H1 (cell line): ENCODE data around the gene PKM. TPM values are rescaled to one million over a fixed set of nuclear protein-coding genes. Genes with fewer than 3 reads are reported as not detected.

Experiments
- CTCF ChIA-PET: fragments of 300-600 bp; sonication (Branson Sonifier 250); formaldehyde crosslinking; loops from one replicate; lab custom pipeline; 2021; ENCODE audit not compliant: partially characterized antibody; lab: Charles Lee
- POLR2A ChIA-PET: fragments of 300-600 bp; sonication (Branson Sonifier 250); formaldehyde crosslinking; loops from one replicate; lab custom pipeline; 2021; ENCODE audit warnings: inconsistent platforms; ENCODE audit not compliant: partially characterized antibody; lab: Charles Lee
- DNase-seq, 2 experiments: peaks; one replicate each; pipeline versions ENCODE4 v3.0.0 to v3.0.0-alpha.2; 2010 to 2022; ENCODE audit warnings: low spot score in 2 of 2, low read depth in 1 of 2, mixed read lengths in 1 of 2
- FAIRE-seq: peaks from 2 replicates; lab custom pipeline; 2011; peaks lifted over from hg19 to GRCh38; lab: Jason Lieb, UNC
- H2AFZ ChIP-seq: 2 replicates; pipeline ENCODE4 v1.8.1; 2012; ENCODE audit warnings: low read length, inconsistent platforms
- H2AK5ac ChIP-seq: 2 replicates; pipeline ENCODE4 v1.6.1; 2013; ENCODE audit warnings: low read depth, low read length
- H2BK120ac ChIP-seq: replicated peaks from 2 replicates; pipeline ENCODE3; 2013; ENCODE audit warnings: low read depth, low read length, inconsistent platforms
- H2BK12ac ChIP-seq: 2 replicates; pipeline ENCODE4 v1.6.1; 2013; ENCODE audit warnings: low read depth, low read length
- H2BK15ac ChIP-seq: 2 replicates; pipeline ENCODE4 v1.6.1; 2013; ENCODE audit warnings: low read length
- H2BK20ac ChIP-seq: 2 replicates; pipeline ENCODE4 v1.6.1; 2013; ENCODE audit warnings: low read length
- H2BK5ac ChIP-seq: 2 replicates; pipeline ENCODE4 v1.6.1; 2013; ENCODE audit warnings: low read depth, low read length
- H3K14ac ChIP-seq: 2 replicates; pipeline ENCODE4 v1.6.1; 2013; ENCODE audit warnings: inconsistent platforms; ENCODE audit not compliant: insufficient read length
- H3K18ac ChIP-seq: 2 replicates; pipeline ENCODE4 v1.6.1; 2013; ENCODE audit warnings: low read length; ENCODE audit errors: extremely low read depth
- H3K23ac ChIP-seq: 2 replicates; pipeline ENCODE4 v1.6.1; 2013; ENCODE audit warnings: inconsistent platforms; ENCODE audit not compliant: insufficient read length
- H3K23me2 ChIP-seq: 2 replicates; pipeline ENCODE4 v1.6.1; 2013; ENCODE audit warnings: low read depth, low read length
- H3K27ac ChIP-seq: 2 replicates; pipeline ENCODE4 v1.6.1; 2011; ENCODE audit warnings: low read depth, low read length, inconsistent platforms
- H3K27me3 ChIP-seq, 4 experiments: replicated peaks in 1 of 4; 1 replicate in 1 of 4; 2 replicates in 3 of 4; pipeline versions ENCODE4 v1.6.1 to v1.8.1; 2011 to 2013; ENCODE audit warnings: low read length in 3 of 4, mild to moderate bottlenecking in 3 of 4, inconsistent platforms in 2 of 4, mixed read lengths in 2 of 4, moderate library complexity in 1 of 4; ENCODE audit not compliant: control insufficient read depth in 3 of 4, insufficient read depth in 3 of 4; ENCODE audit errors: extremely low read depth in 1 of 4
- H3K36me3 ChIP-seq, 4 experiments: 2 replicates each; pipeline versions ENCODE4 v1.6.1 to v1.8.1; 2011 to 2013; ENCODE audit warnings: mild to moderate bottlenecking in 4 of 4, low read length in 3 of 4, moderate library complexity in 2 of 4, control low read depth in 1 of 4, inconsistent platforms in 1 of 4; ENCODE audit not compliant: insufficient read depth in 4 of 4, control insufficient read depth in 2 of 4
- H3K4ac ChIP-seq: replicated peaks from 2 replicates; pipeline ENCODE3; 2013; ENCODE audit warnings: low read length, low read depth, mixed read lengths, inconsistent platforms; ENCODE audit not compliant: insufficient read length
- H3K4me1 ChIP-seq, 4 experiments: replicated peaks in 1 of 4; 1 replicate in 1 of 4; 2 replicates in 3 of 4; pipeline versions ENCODE4 v1.6.1 to v1.8.1; 2011 to 2013; ENCODE audit warnings: low read length in 3 of 4, inconsistent platforms in 2 of 4, mixed read lengths in 1 of 4; ENCODE audit not compliant: insufficient read depth in 4 of 4, control insufficient read depth in 3 of 4
- H3K4me2 ChIP-seq, 2 experiments: 2 replicates each; pipeline versions ENCODE4 v1.6.1 to v1.8.1; 2011 to 2013; ENCODE audit warnings: low read depth in 2 of 2, low read length in 2 of 2, control low read depth in 1 of 2, inconsistent platforms in 1 of 2, mild to moderate bottlenecking in 1 of 2; ENCODE audit not compliant: insufficient read depth in 1 of 2
- H3K4me3 ChIP-seq, 4 experiments: fragments of 200-600, 300-600 bp in 1 of 4; sonication (generic), shearing (Covaris generic), sonication (Bioruptor Twin) in 1 of 4; 2 replicates each; pipeline versions ENCODE4 v1.5.1 to v1.8.1; 2011 to 2016; ENCODE audit warnings: low read length in 4 of 4, low read depth in 3 of 4, control low read depth in 2 of 4, inconsistent platforms in 2 of 4, mild to moderate bottlenecking in 2 of 4, mixed read lengths in 1 of 4, moderate library complexity in 1 of 4; ENCODE audit not compliant: insufficient read depth in 2 of 4; ENCODE audit errors: extremely low read depth in 1 of 4
- H3K56ac ChIP-seq: replicated peaks from 2 replicates; pipeline ENCODE3; 2013; ENCODE audit warnings: low read depth, mild to moderate bottlenecking, mixed read lengths, low read length, inconsistent platforms; ENCODE audit not compliant: insufficient read length
- H3K79me1 ChIP-seq: 2 replicates; pipeline ENCODE4 v1.6.1; 2013; ENCODE audit warnings: low read depth, low read length, control low read depth
- H3K79me2 ChIP-seq, 2 experiments: 2 replicates each; pipeline versions ENCODE4 v1.6.1 to v1.8.1; 2012 to 2013; ENCODE audit warnings: low read length in 2 of 2, mild to moderate bottlenecking in 2 of 2, inconsistent platforms in 1 of 2; ENCODE audit not compliant: insufficient read depth in 2 of 2, control insufficient read depth in 1 of 2
- H3K9ac ChIP-seq, 4 experiments: replicated peaks in 1 of 4; 1 replicate in 1 of 4; 2 replicates in 3 of 4; pipeline versions ENCODE4 v1.6.1 to v1.8.1; 2011 to 2013; ENCODE audit warnings: low read depth in 3 of 4, low read length in 3 of 4, control low read depth in 2 of 4, mild to moderate bottlenecking in 2 of 4, moderate library complexity in 2 of 4, inconsistent platforms in 1 of 4; ENCODE audit errors: extremely low read depth in 1 of 4
- H3K9me3 ChIP-seq, 2 experiments: 2 replicates each; pipeline versions ENCODE4 v1.6.1 to v1.8.1; 2012 to 2013; ENCODE audit warnings: mild to moderate bottlenecking in 2 of 2, moderate library complexity in 2 of 2, control low read depth in 1 of 2, inconsistent platforms in 1 of 2, low read depth in 1 of 2, low read length in 1 of 2, mixed read lengths in 1 of 2; ENCODE audit not compliant: insufficient read depth in 2 of 2
- H4K20me1 ChIP-seq, 2 experiments: replicated peaks in 1 of 2; 2 replicates each; pipeline versions ENCODE3 to v1.8.1; 2011 to 2013; ENCODE audit warnings: inconsistent platforms in 2 of 2, low read length in 2 of 2, mild to moderate bottlenecking in 1 of 2; ENCODE audit not compliant: insufficient read depth in 2 of 2, control insufficient read depth in 1 of 2
- H4K5ac ChIP-seq: 2 replicates; pipeline ENCODE4 v1.6.1; 2013; ENCODE audit warnings: low read length, low read depth, mixed read lengths, inconsistent platforms; ENCODE audit not compliant: insufficient read length
- H4K8ac ChIP-seq: 2 replicates; pipeline ENCODE4 v1.8.0; 2013; ENCODE audit warnings: mild to moderate bottlenecking, moderate library complexity, low read length, inconsistent platforms; ENCODE audit not compliant: insufficient read depth; ENCODE audit errors: extremely low read depth
- H4K91ac ChIP-seq: replicated peaks from 2 replicates; pipeline ENCODE3; 2013; ENCODE audit warnings: low read length, mixed read lengths, inconsistent platforms; ENCODE audit not compliant: insufficient read length
- ATF2 ChIP-seq: IDR thresholded peaks from 2 replicates; pipeline ENCODE4 v1.6.1; 2012; ENCODE audit warnings: low read length, inconsistent platforms
- EP300 ChIP-seq, 2 experiments: IDR thresholded peaks; 1 replicate in 1 of 2; 2 replicates in 1 of 2; pipeline ENCODE4 v1.6.1; 2011 to 2012; ENCODE audit warnings: low read depth in 2 of 2, low read length in 2 of 2, mild to moderate bottlenecking in 2 of 2, borderline replicate concordance in 1 of 2, inconsistent platforms in 1 of 2, moderate library complexity in 1 of 2
- RBBP5 ChIP-seq: IDR thresholded peaks from 2 replicates; pipeline ENCODE4 v1.7.1; 2012; ENCODE audit warnings: low read depth, mild to moderate bottlenecking, inconsistent platforms, low read length, moderate library complexity, borderline replicate concordance
- SIRT6 ChIP-seq: IDR thresholded peaks from one replicate; pipeline ENCODE4 v1.7.1; 2012; ENCODE audit warnings: low read length, inconsistent platforms
- WGBS, 2 experiments: shearing (Covaris generic) in 1 of 2; methylation state at CpG; one replicate each; pipeline versions ENCODE4 v1.1.6 to v1.1.7; 2013 to 2015; ENCODE audit warnings: low lambda C conversion rate in 2 of 2, mixed read lengths in 2 of 2, inconsistent platforms in 1 of 2, low coverage in 1 of 2, missing lambda C conversion rate in 1 of 2; ENCODE audit not compliant: insufficient replicate concordance in 2 of 2, insufficient coverage in 1 of 2, insufficient read length in 1 of 2; ENCODE audit errors: extremely low coverage in 1 of 2, missing lambda C conversion rate in 1 of 2; 5-methylcytosine and 5-hydroxymethylcytosine counted together
- polyA plus RNA-seq, 7 experiments: library from polyadenylated mRNA; depleted of rRNA in 3 of 7; stranded (reverse) in 5 of 7; unstranded in 2 of 7; fragments of >200 nt in 5 of 7; fragments of 200-250 nt in 2 of 7; gene quantifications; 1 replicate in 5 of 7; 2 replicates in 1 of 7; 4 replicates in 1 of 7; pipeline versions ENCODE4 v1.2.1 to v1.2.3, GENCODE V29; 2011 to 2013; ENCODE audit warnings: missing spikeins in 2 of 7, mixed read lengths in 2 of 7
- total RNA-seq: library from RNA; stranded (reverse); fragmentation: NEBNext Ultra II Directional; extraction: Animal tissue kit (Norgen Biotek cat#: 25700); gene quantifications from 2 replicates; pipeline ENCODE4 v1.2.1, GENCODE V29; 2021

PKM gene
- total and polyA plus RNA-seq, 2 of the 8 experiments (the other 6 are each of a cell fraction or from before 2014, with no cell fraction given) = 780 to 856 TPM

- Histone ChIP-seq H2BK12ac (no peak overlapping the region), H3K9me3 (no peaks in the 10 kb centered on the region), H2BK15ac (peak overlapping the region; percentile 18; the same call in 1 of the 2 replicates), H2BK5ac (no peak overlapping the region), H3K14ac (no peak overlapping the region), H4K5ac (no peak overlapping the region), H3K18ac (no peak overlapping the region; the same call in 1 of the 2 replicates), H2BK20ac (no peak overlapping the region), H4K8ac (no peak overlapping the region; the same call in 1 of the 2 replicates), H3K56ac (no peak overlapping the region), H2BK120ac (no peak overlapping the region), H3K9ac (no peak overlapping the region), H3K27me3 (peaks cover 7 to 21% (median 17%) of the 10 kb centered on the region in 4 experiments; a peak in 6 of 7 replicates), H2AFZ (peak overlapping the region; percentile 0; the same call in 1 of the 2 replicates), H2AK5ac (no peak overlapping the region), H3K27ac (no peak overlapping the region), H4K20me1 (peaks cover 15 to 18% of the 10 kb centered on the region in 2 experiments), H3K36me3 (peaks cover 19 to 27% (median 24%) of the 10 kb centered on the region in 4 experiments), H4K91ac (no peak overlapping the region), H3K4me3 (peak overlapping the region; percentile 49 to 74 (median 59)), H3K23me2 (peaks cover 9% of the 10 kb centered on the region), H3K23ac (no peak overlapping the region), H3K4ac (no peak overlapping the region), H3K4me2 (peak overlapping the region; percentile 85 to 89), H3K4me1 (peaks cover 2 to 8% (median 4%) of the 10 kb centered on the region in 4 experiments; a peak in 6 of 7 replicates), H3K79me2 (no peaks in the 10 kb centered on the region), H3K79me1 (no peaks in the 10 kb centered on the region)
- 59% methylated on average over 12 of the region's 13 CpGs; no CpG with 5 or more reads in 1 of the 2 experiments for WGBS, 2 experiments
- no peak for FAIRE-seq
- DNase-seq = no peak
- ChIA-PET CTCF (interaction anchor here (0.7 to 1.6 kb wide), 3 partner anchors 34 to 1729 kb away, joined by 3 to 4 read pairs (median 3); no protein-coding TSS in a partner anchor), POLR2A (interaction anchor here (0.6 to 4.4 kb wide), 9 partner anchors 13 to 336 kb away, joined by 3 to 33 read pairs (median 3); partner anchors contain the start of gene PKM)
- TF ChIP-seq SIRT6 (no peak), RBBP5 (no peak), EP300 (IDR thresholded peaks at IDR 0.05; ENCODE audit: borderline replicate concordance in 1 of 2, low read depth in 2 of 2, low read length in 2 of 2) (no peak), ATF2 (no peak)
These were observed 34.5 kb downstream of the PKM start for GRCh38 chr15:72196409-72197040.
